AG09319 (cell line): ENCODE measurements around the gene GLS.
"Not testable (repeated sequence)": the region's sequence is repeated elsewhere in the genome, so short reads cannot be mapped to it uniquely, and the experiment has no call there.

ENCODE experiments used
- DNase-seq: peaks from one replicate; pipeline ENCODE4 v3.0.0-alpha.2; 2010; ENCODE audit warnings: low read depth; ENCODE audit errors: extremely low read depth
- TF ChIP-seq, protein P1 (sequence below): IDR thresholded peaks from 2 replicates; pipeline ENCODE4 v1.5.1; 2011; ENCODE audit warnings: low read depth, mild to moderate bottlenecking, inconsistent platforms, low read length, moderate library complexity

GLS gene

DNA sequence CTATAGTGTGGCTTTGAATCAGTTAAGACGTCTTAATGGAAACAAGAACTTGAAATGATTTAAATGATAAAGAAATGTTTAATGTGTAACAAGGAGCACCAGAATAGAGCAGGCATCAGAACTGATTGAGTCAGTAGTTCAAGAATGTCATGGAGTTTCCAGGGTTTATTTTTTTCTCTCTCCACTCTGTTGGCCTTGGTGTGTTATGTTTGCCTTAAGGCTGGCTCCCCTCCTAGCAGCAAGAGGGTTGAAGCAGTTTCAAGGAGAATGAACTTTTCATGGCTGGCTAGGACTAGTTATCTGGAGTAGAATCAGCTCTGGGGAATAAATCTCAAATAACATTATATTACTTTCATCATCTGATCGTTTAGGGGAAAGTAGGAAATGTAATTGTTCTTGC is 13.4 kb upstream of the GLS start:
- TF ChIP-seq, protein P1, sequence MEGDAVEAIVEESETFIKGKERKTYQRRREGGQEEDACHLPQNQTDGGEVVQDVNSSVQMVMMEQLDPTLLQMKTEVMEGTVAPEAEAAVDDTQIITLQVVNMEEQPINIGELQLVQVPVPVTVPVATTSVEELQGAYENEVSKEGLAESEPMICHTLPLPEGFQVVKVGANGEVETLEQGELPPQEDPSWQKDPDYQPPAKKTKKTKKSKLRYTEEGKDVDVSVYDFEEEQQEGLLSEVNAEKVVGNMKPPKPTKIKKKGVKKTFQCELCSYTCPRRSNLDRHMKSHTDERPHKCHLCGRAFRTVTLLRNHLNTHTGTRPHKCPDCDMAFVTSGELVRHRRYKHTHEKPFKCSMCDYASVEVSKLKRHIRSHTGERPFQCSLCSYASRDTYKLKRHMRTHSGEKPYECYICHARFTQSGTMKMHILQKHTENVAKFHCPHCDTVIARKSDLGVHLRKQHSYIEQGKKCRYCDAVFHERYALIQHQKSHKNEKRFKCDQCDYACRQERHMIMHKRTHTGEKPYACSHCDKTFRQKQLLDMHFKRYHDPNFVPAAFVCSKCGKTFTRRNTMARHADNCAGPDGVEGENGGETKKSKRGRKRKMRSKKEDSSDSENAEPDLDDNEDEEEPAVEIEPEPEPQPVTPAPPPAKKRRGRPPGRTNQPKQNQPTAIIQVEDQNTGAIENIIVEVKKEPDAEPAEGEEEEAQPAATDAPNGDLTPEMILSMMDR: no peak
- no peak for DNase-seq

DNA sequence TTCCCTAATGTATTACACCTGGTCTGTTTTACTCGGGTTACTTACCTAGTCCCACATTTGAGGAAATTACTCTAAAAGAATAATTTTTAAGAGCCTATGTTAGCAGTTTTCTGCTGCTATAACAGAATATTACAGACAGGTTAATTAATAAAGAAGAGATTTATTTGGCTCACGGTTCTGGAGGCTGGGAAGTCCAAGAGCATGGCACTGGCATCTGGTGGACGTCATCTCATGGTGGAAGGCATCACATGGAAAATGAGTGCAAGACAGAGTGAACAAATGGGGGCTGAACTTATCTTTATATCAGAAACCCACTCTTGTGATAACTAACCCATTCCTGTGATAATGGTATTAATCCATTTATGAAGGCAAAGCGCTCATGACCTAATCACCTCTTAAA is 12.8 kb upstream of the GLS start:
- TF ChIP-seq, protein P1: no peak

DNA sequence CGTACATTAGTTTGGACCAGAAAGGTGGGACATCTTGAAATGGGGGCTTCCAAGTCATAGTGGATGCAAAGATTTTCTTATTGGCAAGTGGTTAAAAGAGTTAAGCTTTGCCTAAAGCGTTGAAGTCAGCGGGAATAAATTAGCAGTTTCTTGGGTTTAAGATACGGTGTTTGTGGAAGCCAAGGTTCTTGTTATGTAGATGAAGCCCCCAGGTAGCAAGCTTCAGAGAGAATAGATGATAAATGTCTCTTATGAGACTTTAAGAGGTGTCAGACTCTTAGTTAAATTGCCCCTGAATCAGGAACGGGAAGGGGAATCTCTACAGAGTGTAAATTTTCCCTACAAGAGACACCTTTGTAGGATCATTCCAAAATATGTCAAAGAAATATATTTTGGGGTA is 10.9 kb upstream of the GLS start:
- no peak for DNase-seq
- TF ChIP-seq, protein P1: no peak

More for the DNA sequence above, 12.8 kb upstream of the GLS start:
- no peak for DNase-seq

DNA sequence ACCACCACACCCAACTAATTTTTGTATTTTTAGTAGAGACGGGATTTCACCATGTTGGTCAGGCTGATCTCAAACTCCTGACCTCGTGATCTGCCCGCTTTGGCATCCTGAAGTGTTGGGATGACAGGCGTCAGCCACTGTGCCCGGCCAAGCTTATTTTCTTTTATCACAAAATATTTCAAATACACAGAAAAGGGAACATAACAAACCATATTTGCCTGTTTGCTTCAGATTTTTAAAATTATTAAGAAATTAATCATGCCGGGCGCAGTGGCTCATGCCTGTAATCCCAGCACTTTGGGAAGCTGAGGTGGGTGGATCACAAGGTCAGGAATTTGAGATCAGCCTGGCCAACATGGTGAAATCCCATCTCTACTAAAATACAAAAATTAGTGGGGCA is 7.2 kb upstream of the GLS start:
- DNase-seq: not testable (repeated sequence)

DNA sequence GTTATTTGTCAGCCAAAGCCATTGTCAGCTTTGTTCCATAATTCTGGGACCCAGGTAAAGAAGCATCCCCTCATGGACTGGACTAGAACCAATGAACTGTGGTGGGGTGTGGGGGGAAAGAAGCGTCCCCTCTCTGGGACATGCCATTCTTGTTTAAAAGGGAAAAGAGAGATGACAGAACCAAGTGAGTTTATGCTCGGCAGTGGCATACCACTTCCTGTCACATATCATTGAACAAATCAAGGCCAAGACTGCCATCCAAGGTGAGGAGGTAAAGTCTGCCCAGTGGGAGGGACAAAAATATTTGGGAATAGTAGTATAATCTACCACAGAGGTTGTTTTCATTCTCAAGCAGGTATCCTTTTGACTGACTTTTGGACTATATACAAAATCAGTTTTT is 4.7 kb upstream of the GLS start:
- DNase-seq: no peak
- TF ChIP-seq, protein P1: no peak

DNA sequence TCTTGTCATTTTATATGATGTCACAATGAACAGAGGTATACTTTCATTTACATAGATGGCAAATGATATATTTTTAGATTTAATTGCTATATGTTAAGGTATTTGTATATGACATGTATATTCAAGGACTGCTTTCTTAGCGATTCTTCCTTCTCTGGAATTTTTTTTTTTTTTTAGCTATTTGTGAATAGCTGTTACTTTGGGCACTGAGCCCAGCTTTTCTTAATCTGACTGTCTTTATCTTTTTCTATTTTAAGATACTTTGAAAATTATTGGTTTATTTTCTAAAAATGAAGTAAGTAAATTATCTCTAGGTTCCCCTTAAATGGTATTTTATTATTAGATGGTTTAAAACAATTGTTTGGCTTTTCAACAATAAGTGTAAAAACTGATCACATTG is 4.0 kb upstream of the GLS start:
- TF ChIP-seq, protein P1: no peak
- DNase-seq: no peak

DNA sequence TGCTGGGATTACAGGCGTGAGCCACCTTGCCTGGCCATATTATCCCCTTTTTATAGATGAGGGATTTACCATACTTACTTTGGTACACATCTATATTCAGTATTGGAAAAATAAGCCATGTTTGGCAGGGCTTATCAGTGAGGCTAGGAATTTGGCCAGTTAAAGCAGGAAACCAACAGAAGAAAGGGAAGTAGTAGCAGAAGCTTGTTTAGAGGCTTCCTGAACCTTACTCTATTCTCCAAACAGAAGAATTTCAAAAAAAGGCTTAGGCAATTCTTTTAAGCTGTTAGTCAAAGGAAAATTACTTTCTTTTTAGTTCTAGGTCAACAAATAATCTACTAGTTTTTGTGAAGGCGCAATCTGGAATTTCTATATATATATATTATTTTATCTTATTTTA is 3.2 kb upstream of the GLS start:
- TF ChIP-seq, protein P1: no peak
- no peak for DNase-seq

DNA sequence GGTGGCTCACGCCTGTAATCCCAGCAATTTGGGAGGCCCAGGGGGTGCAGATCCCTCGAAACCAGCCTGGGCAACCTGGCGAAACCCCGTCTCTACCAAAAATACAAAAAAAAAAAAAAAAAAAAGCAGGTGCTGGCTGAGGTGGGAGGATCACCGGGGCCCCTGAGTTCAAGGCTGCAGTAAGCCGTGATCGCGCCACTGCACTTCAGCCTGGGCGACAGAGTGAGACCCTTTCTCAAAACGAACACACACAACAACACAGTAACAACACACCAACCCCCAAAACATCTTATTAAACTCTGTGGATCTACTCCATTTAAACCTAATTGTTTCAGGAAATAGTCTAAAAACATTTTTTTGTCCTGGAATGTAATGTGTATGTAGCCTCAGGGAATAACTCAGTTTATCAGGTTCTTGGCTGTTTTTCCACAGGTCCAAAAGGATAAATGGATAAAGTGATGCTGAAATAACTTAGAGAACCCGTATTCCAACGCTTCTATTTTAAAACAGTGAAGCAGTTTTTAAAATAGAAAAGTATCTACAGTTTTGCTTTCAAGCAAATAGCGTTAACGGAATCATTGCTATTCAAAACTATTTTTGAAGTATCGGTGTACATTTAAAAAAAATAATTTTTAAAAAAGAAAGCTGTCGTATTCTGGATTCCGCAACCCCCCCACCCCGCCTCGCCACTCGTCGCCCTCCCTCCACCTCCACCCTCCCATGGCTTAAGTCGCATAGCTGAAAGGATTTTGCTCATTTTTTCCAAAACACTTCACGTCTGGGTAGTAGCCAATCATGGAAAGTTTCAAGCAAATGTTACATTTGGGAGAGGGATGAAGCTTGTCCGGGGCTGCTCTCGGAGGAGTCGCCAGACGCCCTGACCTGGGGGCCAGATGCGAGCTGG is 895 bp upstream of the GLS start:
- TF ChIP-seq, protein P1: no peak
- no peak for DNase-seq
